GM23338 (cell line): ENCODE measurements around the gene BMP10. TPM values are rescaled to one million over a fixed set of nuclear protein-coding genes. Genes with fewer than 3 reads are reported as not detected.

ENCODE experiments used
- ATAC-seq: fragments of 200-7000 bp; cut with Tn5 transposase; 3 replicates; pipeline ENCODE4 v1.9.1; 2020
- DNase-seq: peaks from one replicate; pipeline ENCODE4 v3.0.0-alpha.2; 2015; ENCODE audit warnings: low spot score
- H2AFZ ChIP-seq: fragments of 200-600 bp; sonication (generic); 2 replicates; pipeline ENCODE4 v1.8.0; 2016; ENCODE audit warnings: antibody characterized with exemption, mild to moderate bottlenecking, moderate library complexity
- H3F3A ChIP-seq: fragments of 200-600 bp; sonication (generic); replicated peaks from 2 replicates; pipeline ENCODE4 v1.8.0; 2017; ENCODE audit warnings: antibody characterized with exemption, mixed run types, low read depth
- H3K27ac ChIP-seq: fragments of 200-600 bp; sonication (generic); 2 replicates; pipeline ENCODE4 v1.6.1; 2016; ENCODE audit warnings: low read depth
- H3K27me3 ChIP-seq: fragments of 200-600 bp; sonication (generic); 2 replicates; pipeline ENCODE4 v1.8.0; 2016; ENCODE audit warnings: mild to moderate bottlenecking, mixed run types, moderate library complexity; ENCODE audit not compliant: insufficient read depth
- H3K36me3 ChIP-seq: fragments of 200-600 bp; sonication (generic); 2 replicates; pipeline ENCODE4 v1.8.0; 2016; ENCODE audit warnings: mild to moderate bottlenecking; ENCODE audit not compliant: insufficient read depth
- H3K4me1 ChIP-seq: fragments of 200-600 bp; sonication (generic); 2 replicates; pipeline ENCODE4 v1.8.0; 2016; ENCODE audit warnings: mild to moderate bottlenecking, moderate library complexity; ENCODE audit not compliant: insufficient read depth
- H3K4me2 ChIP-seq: fragments of 200-600 bp; sonication (generic); 2 replicates; pipeline ENCODE4 v1.7.1; 2017; ENCODE audit warnings: mixed run types
- H3K4me3 ChIP-seq: fragments of 200-600 bp; sonication (generic); 2 replicates; pipeline ENCODE4 v1.6.1; 2016; ENCODE audit warnings: mixed run types
- H3K79me2 ChIP-seq: fragments of 200-600 bp; sonication (generic); replicated peaks from 2 replicates; pipeline ENCODE4 v1.8.0; 2017; ENCODE audit warnings: mild to moderate bottlenecking; ENCODE audit not compliant: insufficient read depth
- H3K9me2 ChIP-seq: fragments of 200-600 bp; sonication (generic); 2 replicates; pipeline ENCODE4 v1.8.0; 2017; ENCODE audit not compliant: insufficient read depth
- H4K20me1 ChIP-seq: fragments of 200-600 bp; sonication (generic); replicated peaks from 2 replicates; pipeline ENCODE4 v1.8.0; 2017; ENCODE audit warnings: mild to moderate bottlenecking; ENCODE audit not compliant: insufficient read depth
- H3K27ac Mint-ChIP-seq: 2 replicates; pipeline ENCODE4 v1.8.0; 2020; ENCODE audit warnings: inconsistent platforms, mild to moderate bottlenecking, moderate library complexity, mixed read lengths
- H3K27me3 Mint-ChIP-seq: 3 replicates; pipeline ENCODE4 v1.8.0; 2022; ENCODE audit warnings: low read depth, mild to moderate bottlenecking, moderate library complexity, mixed read lengths, inconsistent platforms; ENCODE audit not compliant: insufficient read depth, poor library complexity
- H3K36me3 Mint-ChIP-seq: 3 replicates; pipeline ENCODE4 v1.8.0; 2021; ENCODE audit warnings: low read depth, mild to moderate bottlenecking, inconsistent platforms, moderate library complexity, mixed read lengths
- H3K4me1 Mint-ChIP-seq: 3 replicates; pipeline ENCODE4 v1.8.0; 2020; ENCODE audit warnings: mild to moderate bottlenecking, inconsistent platforms, mixed read lengths
- H3K4me3 Mint-ChIP-seq: 3 replicates; pipeline ENCODE4 v1.8.0; 2021; ENCODE audit warnings: moderate library complexity, mild to moderate bottlenecking, inconsistent platforms, mixed read lengths
- H3K9me3 Mint-ChIP-seq: 3 replicates; pipeline ENCODE4 v1.8.0; 2020; ENCODE audit warnings: moderate library complexity, mild to moderate bottlenecking, inconsistent platforms, mixed read lengths
- CREB1 ChIP-seq: fragments of 250-450 bp; sonication (Bioruptor Pico); IDR thresholded peaks from 2 replicates; pipeline ENCODE4 v1.5.0; 2020; ENCODE audit warnings: low read depth, mild to moderate bottlenecking, moderate library complexity
- CTCF ChIP-seq, 2 experiments: fragments of 200-600 bp in 1 of 2; sonication (generic) in 1 of 2; conservative IDR thresholded peaks; 2 replicates each; pipeline versions ENCODE4 v1.5.1 to v1.6.1; 2016 to 2017; ENCODE audit warnings: antibody characterized with exemption in 2 of 2, low read depth in 2 of 2, mild to moderate bottlenecking in 2 of 2, moderate library complexity in 1 of 2
- ETS1 ChIP-seq: IDR thresholded peaks from 2 replicates; pipeline ENCODE4 v1.6.1; 2016; ENCODE audit warnings: antibody characterized with exemption
- EZH2 ChIP-seq: fragments of 200-600 bp; sonication (generic); IDR thresholded peaks from one replicate; pipeline ENCODE4 v1.8.0; 2017; ENCODE audit warnings: antibody characterized with exemption, mild to moderate bottlenecking, low read depth; ENCODE audit not compliant: unreplicated experiment
- EZH2phosphoT487 ChIP-seq: fragments of 200-600 bp; sonication (generic); IDR thresholded peaks from one replicate; pipeline ENCODE4 v1.8.1; 2018; ENCODE audit warnings: antibody characterized with exemption; ENCODE audit not compliant: unreplicated experiment
- JUNB ChIP-seq: IDR thresholded peaks from one replicate; pipeline ENCODE4 v1.6.1; 2016; ENCODE audit warnings: antibody characterized with exemption; ENCODE audit not compliant: unreplicated experiment
- NANOG ChIP-seq: IDR thresholded peaks from 2 replicates; pipeline ENCODE4 v1.6.1; 2016; ENCODE audit warnings: antibody characterized with exemption, borderline replicate concordance
- POLR2AphosphoS5 ChIP-seq: IDR thresholded peaks from 2 replicates; pipeline ENCODE4 v1.6.1; 2016; ENCODE audit warnings: antibody characterized with exemption, low read depth
- REST ChIP-seq: IDR thresholded peaks from one replicate; pipeline ENCODE4 v1.6.1; 2018; ENCODE audit warnings: antibody characterized with exemption; ENCODE audit not compliant: unreplicated experiment
- STAT1 ChIP-seq: IDR thresholded peaks from one replicate; pipeline ENCODE4 v1.6.1; 2016; ENCODE audit warnings: antibody characterized with exemption; ENCODE audit not compliant: unreplicated experiment
- ZNF114 ChIP-seq: fragments of 250-450 bp; sonication (Bioruptor Pico); IDR thresholded peaks from 2 replicates; pipeline ENCODE4 v1.5.0; 2020; ENCODE audit warnings: mild to moderate bottlenecking, moderate library complexity
- ZNF331 ChIP-seq: fragments of 250-450 bp; sonication (Bioruptor Pico); IDR thresholded peaks from 2 replicates; pipeline ENCODE4 v1.5.0; 2020; ENCODE audit warnings: low read depth, mild to moderate bottlenecking, moderate library complexity
- ZNF462 ChIP-seq: fragments of 250-450 bp; sonication (Bioruptor Pico); IDR thresholded peaks from 2 replicates; pipeline ENCODE4 v1.5.0; 2020; ENCODE audit warnings: mild to moderate bottlenecking, moderate library complexity
- polyA plus RNA-seq: library from polyadenylated mRNA; unstranded; fragments of >200 nt; fragmentation: Nextera tagmentation; extraction: Ambion mirVana; gene quantifications from 2 replicates; pipeline ENCODE4 v1.2.1, GENCODE V29; 2016
- total RNA-seq: library from RNA; depleted of rRNA; stranded (reverse); fragments of >200 nt; shearing (Covaris generic); gene quantifications from 2 replicates; pipeline ENCODE4 v1.2.3, GENCODE V29; 2014

The BMP10 gene
- total and polyA plus RNA-seq, 2 experiments from 2014 or later, result not detected

- TF ChIP-seq JUNB (no peak), POLR2AphosphoS5 (no peak), ZNF331 (CRISPR knock-in tag) (no peak), CTCF (conservative IDR thresholded peaks at IDR 0.05; ENCODE audit: low read depth in 2 of 2) (no peak), NANOG (no peak), ETS1 (no peak), STAT1 (no peak), CREB1 (CRISPR knock-in tag) (no peak), EZH2phosphoT487 (no peak), ZNF114 (CRISPR knock-in tag) (no peak), EZH2 (no peak), ZNF462 (CRISPR knock-in tag) (no peak), REST (no peak)
- Mint-ChIP-seq H3K9me3 (no peaks in the 10 kb centered on the region), H3K27ac (no peak overlapping the region), H3K4me3 (no peak overlapping the region), H3K27me3 (peaks cover 8% of the 10 kb centered on the region), H3K36me3 (no peaks in the 10 kb centered on the region), H3K4me1 (peaks cover 20% of the 10 kb centered on the region)
- Histone ChIP-seq H4K20me1 (no peaks in the 10 kb centered on the region), H3K4me2 (no peak overlapping the region), H3K4me3 (no peak overlapping the region), H3K79me2 (no peaks in the 10 kb centered on the region), H3K27ac (no peak overlapping the region), H3K4me1 (peaks cover 10% of the 10 kb centered on the region), H3K9me2 (0 out of 2 replicates have a peak, but pooled peaks cover 5% of the 10 kb centered on the region), H2AFZ (no peak overlapping the region), H3K36me3 (no peaks in the 10 kb centered on the region), H3F3A (no peaks in the 10 kb centered on the region), H3K27me3 (no peaks in the 10 kb centered on the region)
- no peak for ATAC-seq
- no peak for DNase-seq
Measured at GRCh38 chr2:68819556-68819955, 51.6 kb downstream of the BMP10 start.
